Measurements from ENCODE around the gene ZNF443.
"Not testable (repeated sequence)": the region's sequence is repeated elsewhere in the genome, so short reads cannot be mapped to it uniquely, and the experiment has no call there.

ZNF443 gene

GRCh38 chr19:12417273-12417672 is 23.5 kb downstream of the ZNF443 start:
- DNase-seq (ENCODE audit: low read depth in 2 of 2): not testable (repeated sequence)

DNA sequence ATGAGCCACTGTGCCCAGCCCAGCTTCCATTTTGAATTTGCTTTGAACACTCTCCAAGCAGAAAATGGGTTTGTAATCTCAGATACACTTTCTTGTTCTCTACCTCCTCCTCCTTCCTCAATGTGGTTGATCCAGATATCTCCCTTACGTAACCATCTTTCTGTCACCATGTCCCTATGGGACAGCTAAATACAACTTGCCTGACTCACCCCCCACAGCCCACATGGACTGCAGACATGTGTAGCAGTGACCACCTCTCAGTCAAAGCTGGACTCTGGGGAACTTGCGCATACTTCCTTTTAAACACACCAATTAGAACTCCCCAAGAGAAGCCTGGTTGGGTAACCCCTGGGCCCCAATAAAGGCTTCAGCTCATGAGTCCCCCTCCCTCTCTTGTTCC is 28.9 kb downstream of the ZNF443 start:
- DNase-seq (ENCODE audit: low read depth in 2 of 2): no peak

GRCh38 chr19:12400633-12401502 is 40.0 kb downstream of the ZNF443 start, which contains the start of gene ZNF799:
ZNF799 (minus strand) TSS chr19:12401271; CDS start chr19:12401070, 201 bp downstream.
- peak; percentile 58 to 68 for DNase-seq (ENCODE audit: low read depth in 2 of 2)

DNA sequence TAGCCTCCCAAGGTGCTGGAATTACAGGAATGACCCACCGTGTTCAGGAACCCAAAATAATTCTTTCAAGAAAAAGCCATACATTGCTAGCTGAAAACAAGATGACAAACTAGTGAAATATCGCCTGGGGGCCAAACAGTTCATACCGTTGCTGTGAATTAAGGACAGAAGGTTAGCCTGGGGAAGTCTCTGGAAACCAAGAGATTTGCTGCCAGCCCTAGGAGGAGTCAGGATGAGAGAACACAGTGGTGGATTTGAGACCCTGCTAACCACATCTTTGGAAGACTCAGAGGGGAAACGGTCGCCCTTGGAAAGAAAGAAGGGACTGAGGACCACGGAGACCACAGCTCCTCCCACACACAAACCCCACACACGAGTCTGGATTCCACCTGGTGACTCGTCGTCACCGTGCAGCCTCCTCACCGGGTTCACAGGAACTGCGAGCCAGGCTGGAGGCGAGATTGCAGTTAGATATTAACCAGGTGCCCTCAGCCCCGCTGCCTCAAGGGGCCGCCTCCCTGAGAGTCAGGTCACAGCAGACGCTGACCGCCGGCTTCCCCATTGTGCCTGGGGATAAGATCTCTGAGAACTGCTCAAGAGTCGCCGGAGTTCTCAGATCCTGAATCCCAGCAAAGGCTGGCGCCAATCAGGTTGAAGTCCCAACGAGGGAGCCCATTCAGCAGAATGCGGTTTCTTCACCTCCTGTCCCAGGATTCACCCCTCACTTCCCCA is 40.8 kb downstream of the ZNF443 start:
- DNase-seq (ENCODE audit: low read depth in 2 of 2): peak in 1 of 2 donors; percentile 11

DNA sequence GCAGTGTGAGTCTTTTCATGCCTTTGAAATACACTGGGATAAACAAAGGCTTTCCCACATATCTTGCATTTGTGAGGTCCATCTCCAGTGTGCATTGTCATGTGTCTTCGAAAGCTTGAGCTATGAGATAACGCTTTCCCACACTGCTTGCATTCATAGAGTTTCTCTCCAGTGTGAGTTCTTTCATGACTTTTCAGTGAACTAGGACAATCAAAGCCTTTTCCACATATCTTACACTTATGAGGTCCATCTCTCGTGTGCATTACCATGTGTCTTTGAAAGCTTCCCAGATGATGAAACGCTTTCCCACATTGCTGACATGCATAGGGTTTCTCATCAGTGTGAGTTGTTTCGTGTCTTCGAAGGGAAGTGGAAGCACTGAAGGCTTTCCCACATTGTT is 49.7 kb downstream of the ZNF443 start:
- not testable (repeated sequence) for DNase-seq (ENCODE audit: low read depth in 2 of 2)

- not testable (repeated sequence) for DNase-seq (ENCODE audit: low read depth in 2 of 2)
Observed at GRCh38 chr19:12386365-12386764, 54.5 kb downstream of the ZNF443 start.

- DNase-seq (ENCODE audit: low read depth in 2 of 2): no peak
Observed at GRCh38 chr19:12380444-12380737, 60.4 kb downstream of the ZNF443 start.

DNA sequence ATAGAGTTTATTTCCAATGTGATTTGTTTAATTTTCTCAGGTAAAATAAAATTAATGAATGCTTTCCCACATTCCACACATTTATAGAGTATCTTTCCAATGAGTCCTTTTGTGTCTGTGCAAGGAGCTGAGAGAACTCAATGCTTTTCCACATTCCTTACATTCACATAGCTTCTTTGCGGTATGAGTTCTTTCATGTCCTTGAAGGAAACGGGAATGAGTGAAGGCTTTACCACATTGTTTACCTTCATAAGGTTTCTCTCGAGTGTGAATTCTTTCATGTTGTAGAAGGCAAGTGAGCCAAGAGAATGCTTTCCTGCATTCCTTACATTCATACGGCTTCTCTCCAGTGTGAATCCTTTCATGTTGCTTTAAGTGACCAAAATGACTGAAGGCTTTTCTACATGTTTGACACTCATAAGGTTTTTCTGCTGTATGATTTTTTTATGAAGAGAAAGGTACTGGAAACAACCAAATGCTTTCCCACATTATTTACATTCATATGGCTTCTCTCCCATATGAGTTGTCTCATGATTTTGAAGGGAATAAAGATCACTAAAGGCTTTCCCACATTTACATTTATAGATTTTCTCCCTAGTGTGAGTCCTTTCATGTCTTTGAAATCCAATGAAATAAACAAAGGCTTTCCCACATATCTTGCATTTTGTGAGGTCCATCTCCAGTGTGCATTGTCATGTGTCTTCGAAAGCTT is 60.9 kb downstream of the ZNF443 start:
- no peak for DNase-seq (ENCODE audit: low read depth in 2 of 2)

All from activated CD8-positive, alpha-beta memory T cell treated with anti-CD3 and anti-CD28 coated beads for 4 hours (primary cell).